Measurements from ENCODE around the gene SLC38A8. TPM values are rescaled to one million over a fixed set of nuclear protein-coding genes. Genes with fewer than 3 reads are reported as not detected.

Gene SLC38A8
- total and polyA plus RNA-seq, 4 donors: 0.08 to 1.0 (median 0.32) TPM

GRCh38 chr16:84069540-84069939 is 26.9 kb upstream of the SLC38A8 start:
- H3K9ac ChIP-seq (ENCODE audit: low read depth in 1 of 2, low read length in 2 of 2): no peak overlapping the region
- no peak overlapping the region for H3K4me3 ChIP-seq (ENCODE audit: low read depth in 1 of 3, low read length in 3 of 3)
- peaks cover 11 to 89% (median 60%) of the 10 kb centered on the region in 4 donors for H3K36me3 ChIP-seq (ENCODE audit: control insufficient read depth in 4 of 4, insufficient read depth in 3 of 4, low read depth in 1 of 4, low read length in 3 of 4)
- H3K4me1 ChIP-seq (ENCODE audit: control insufficient read depth in 4 of 4, insufficient read depth in 4 of 4, low read length in 3 of 4): no peaks in the 10 kb centered on the region
- no peak for DNase-seq (ENCODE audit: low spot score)
- H3K27ac ChIP-seq (ENCODE audit: low read depth in 1 of 2, low read length in 2 of 2): no peak overlapping the region
- WGBS: 85% methylated on average over 6 of the region's 6 CpGs
- H3K27me3 ChIP-seq (ENCODE audit: control insufficient read depth in 4 of 4, insufficient read depth in 4 of 4, low read length in 3 of 4): no peaks in the 10 kb centered on the region
- no peaks in the 10 kb centered on the region for H3K9me3 ChIP-seq (ENCODE audit: control insufficient read depth in 4 of 4, low read length in 3 of 4)
- TF ChIP-seq MAX (IDR thresholded peaks at IDR 0.05) (no peak), SP1 (IDR thresholded peaks at IDR 0.05) (no peak), NR2F2 (IDR thresholded peaks at IDR 0.05) (no peak), CTCF (IDR thresholded peaks at IDR 0.05; ENCODE audit: low read depth, low read length, missing input control) (no peak), TAF1 (conservative IDR thresholded peaks at IDR 0.05) (no peak), FOXA2 (IDR thresholded peaks at IDR 0.05) (no peak), HNF4G (IDR thresholded peaks at IDR 0.05) (no peak), YY1 (IDR thresholded peaks at IDR 0.05) (no peak), HNF4A (conservative IDR thresholded peaks at IDR 0.05) (no peak), GABPA (IDR thresholded peaks at IDR 0.05 in 1 of 2, conservative IDR thresholded peaks at IDR 0.05 in 1 of 2) (no peak)
- TF ChIP-seq, protein P1, sequence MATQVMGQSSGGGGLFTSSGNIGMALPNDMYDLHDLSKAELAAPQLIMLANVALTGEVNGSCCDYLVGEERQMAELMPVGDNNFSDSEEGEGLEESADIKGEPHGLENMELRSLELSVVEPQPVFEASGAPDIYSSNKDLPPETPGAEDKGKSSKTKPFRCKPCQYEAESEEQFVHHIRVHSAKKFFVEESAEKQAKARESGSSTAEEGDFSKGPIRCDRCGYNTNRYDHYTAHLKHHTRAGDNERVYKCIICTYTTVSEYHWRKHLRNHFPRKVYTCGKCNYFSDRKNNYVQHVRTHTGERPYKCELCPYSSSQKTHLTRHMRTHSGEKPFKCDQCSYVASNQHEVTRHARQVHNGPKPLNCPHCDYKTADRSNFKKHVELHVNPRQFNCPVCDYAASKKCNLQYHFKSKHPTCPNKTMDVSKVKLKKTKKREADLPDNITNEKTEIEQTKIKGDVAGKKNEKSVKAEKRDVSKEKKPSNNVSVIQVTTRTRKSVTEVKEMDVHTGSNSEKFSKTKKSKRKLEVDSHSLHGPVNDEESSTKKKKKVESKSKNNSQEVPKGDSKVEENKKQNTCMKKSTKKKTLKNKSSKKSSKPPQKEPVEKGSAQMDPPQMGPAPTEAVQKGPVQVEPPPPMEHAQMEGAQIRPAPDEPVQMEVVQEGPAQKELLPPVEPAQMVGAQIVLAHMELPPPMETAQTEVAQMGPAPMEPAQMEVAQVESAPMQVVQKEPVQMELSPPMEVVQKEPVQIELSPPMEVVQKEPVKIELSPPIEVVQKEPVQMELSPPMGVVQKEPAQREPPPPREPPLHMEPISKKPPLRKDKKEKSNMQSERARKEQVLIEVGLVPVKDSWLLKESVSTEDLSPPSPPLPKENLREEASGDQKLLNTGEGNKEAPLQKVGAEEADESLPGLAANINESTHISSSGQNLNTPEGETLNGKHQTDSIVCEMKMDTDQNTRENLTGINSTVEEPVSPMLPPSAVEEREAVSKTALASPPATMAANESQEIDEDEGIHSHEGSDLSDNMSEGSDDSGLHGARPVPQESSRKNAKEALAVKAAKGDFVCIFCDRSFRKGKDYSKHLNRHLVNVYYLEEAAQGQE (IDR thresholded peaks at IDR 0.05): no peak
- TF ChIP-seq, protein P2, sequence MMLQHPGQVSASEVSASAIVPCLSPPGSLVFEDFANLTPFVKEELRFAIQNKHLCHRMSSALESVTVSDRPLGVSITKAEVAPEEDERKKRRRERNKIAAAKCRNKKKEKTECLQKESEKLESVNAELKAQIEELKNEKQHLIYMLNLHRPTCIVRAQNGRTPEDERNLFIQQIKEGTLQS (IDR thresholded peaks at IDR 0.05): no peak

DNA sequence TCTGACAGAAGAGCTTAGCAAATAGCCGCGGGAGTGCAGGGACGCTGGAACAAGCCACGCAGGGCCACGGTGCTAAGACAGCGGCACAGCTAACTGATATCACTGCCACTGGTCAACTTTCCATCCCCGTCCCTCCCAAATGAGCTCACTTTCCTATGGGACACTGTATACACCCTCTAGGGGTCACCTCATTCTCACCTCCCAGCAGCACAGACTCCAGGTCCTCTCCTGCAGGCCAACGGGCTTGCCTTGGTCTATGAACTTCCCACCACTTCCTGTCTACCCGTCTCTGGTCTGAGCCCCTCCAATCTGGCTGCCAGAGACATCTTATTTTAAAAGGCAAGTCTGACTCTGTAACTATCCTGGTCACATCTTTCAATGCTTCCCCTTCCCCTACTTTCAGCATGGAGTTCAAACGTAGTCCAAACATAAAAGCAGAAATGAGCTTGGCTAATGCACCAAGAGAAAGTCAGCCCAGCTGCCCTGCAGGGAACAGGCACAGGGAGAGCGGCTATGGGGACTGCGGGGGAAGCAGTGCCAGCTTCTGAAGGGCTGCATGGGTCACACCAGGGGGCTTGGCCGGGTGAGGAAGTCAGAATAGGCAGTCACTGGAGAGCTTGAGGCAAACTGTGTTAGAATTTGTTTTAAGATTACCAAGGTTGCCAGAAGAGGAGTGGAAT is 26.3 kb upstream of the SLC38A8 start:
- WGBS: 89% methylated on average over 13 of the region's 13 CpGs
- Histone ChIP-seq H3K27ac (ENCODE audit: low read depth in 1 of 2, low read length in 2 of 2) (no peak overlapping the region), H3K27me3 (ENCODE audit: control insufficient read depth in 4 of 4, insufficient read depth in 4 of 4, low read length in 3 of 4) (no peaks in the 10 kb centered on the region), H3K9ac (ENCODE audit: low read depth in 1 of 2, low read length in 2 of 2) (no peak overlapping the region), H3K4me1 (ENCODE audit: control insufficient read depth in 4 of 4, insufficient read depth in 4 of 4, low read length in 3 of 4) (no peaks in the 10 kb centered on the region), H3K9me3 (ENCODE audit: control insufficient read depth in 4 of 4, low read length in 3 of 4) (no peaks in the 10 kb centered on the region), H3K4me3 (ENCODE audit: low read depth in 1 of 3, low read length in 3 of 3) (no peak overlapping the region), H3K36me3 (ENCODE audit: control insufficient read depth in 4 of 4, insufficient read depth in 3 of 4, low read depth in 1 of 4, low read length in 3 of 4) (peaks cover 11 to 90% (median 60%) of the 10 kb centered on the region in 4 donors)
- TF ChIP-seq YY1 (IDR thresholded peaks at IDR 0.05) (no peak), JUND (IDR thresholded peaks at IDR 0.05) (no peak), CTCF (IDR thresholded peaks at IDR 0.05; ENCODE audit: low read depth, low read length, missing input control) (no peak), EGR1 (IDR thresholded peaks at IDR 0.05; ENCODE audit: low read depth in 2 of 2) (no peak)
- TF ChIP-seq, protein P3, sequence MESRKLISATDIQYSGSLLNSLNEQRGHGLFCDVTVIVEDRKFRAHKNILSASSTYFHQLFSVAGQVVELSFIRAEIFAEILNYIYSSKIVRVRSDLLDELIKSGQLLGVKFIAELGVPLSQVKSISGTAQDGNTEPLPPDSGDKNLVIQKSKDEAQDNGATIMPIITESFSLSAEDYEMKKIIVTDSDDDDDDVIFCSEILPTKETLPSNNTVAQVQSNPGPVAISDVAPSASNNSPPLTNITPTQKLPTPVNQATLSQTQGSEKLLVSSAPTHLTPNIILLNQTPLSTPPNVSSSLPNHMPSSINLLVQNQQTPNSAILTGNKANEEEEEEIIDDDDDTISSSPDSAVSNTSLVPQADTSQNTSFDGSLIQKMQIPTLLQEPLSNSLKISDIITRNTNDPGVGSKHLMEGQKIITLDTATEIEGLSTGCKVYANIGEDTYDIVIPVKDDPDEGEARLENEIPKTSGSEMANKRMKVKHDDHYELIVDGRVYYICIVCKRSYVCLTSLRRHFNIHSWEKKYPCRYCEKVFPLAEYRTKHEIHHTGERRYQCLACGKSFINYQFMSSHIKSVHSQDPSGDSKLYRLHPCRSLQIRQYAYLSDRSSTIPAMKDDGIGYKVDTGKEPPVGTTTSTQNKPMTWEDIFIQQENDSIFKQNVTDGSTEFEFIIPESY (IDR thresholded peaks at IDR 0.05): no peak
- TF ChIP-seq, protein P2 (IDR thresholded peaks at IDR 0.05): no peak
- no peak for DNase-seq (ENCODE audit: low spot score)

Measured in liver (tissue), 9 donors.